HFF-Myc (cell line): ENCODE results near the gene CARD19.

Experiments
- DNase-seq: peaks from one replicate; pipeline ENCODE4 v3.0.0-alpha.2; 2011; ENCODE audit warnings: low read depth; ENCODE audit errors: extremely low read depth
- H3K4me3 ChIP-seq: replicated peaks from 2 replicates; pipeline ENCODE4 v1.5.1; 2011; ENCODE audit warnings: low read depth, mild to moderate bottlenecking, control low read depth, low read length
- CTCF ChIP-seq: IDR thresholded peaks from 2 replicates; pipeline ENCODE4 v1.5.1; 2012; ENCODE audit warnings: mild to moderate bottlenecking, low read depth, low read length, control low read depth; ENCODE audit errors: missing control alignments

The CARD19 gene

GRCh38 chr9:93147632-93148031 lies 51.6 kb downstream of the CARD19 start:
- DNase-seq = no peak
- H3K4me3 ChIP-seq = no peak overlapping the region
- TF ChIP-seq CTCF = no peak

DNA sequence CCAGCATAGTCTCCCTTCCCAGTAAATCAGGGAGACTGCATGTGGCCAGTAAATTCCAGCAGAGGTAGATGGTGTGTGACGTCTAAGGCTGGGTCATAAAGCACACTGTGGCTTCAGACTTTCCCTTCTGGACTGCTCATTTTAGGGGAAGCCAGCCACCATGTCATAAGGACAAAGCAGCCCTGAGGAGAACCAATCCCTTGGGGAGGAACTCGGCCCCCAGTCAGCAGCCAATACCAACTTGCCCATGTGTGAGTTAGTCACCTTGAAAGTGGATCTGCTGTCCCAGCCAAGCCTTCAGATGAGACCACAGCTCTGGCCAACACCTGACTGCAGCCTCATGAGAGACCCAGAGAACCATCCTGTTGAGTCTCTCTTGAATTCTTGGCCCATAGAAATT lies 52.7 kb downstream of the CARD19 start:
- no peak overlapping the region for H3K4me3 ChIP-seq
- no peak for TF ChIP-seq CTCF
- DNase-seq = no peak

DNA sequence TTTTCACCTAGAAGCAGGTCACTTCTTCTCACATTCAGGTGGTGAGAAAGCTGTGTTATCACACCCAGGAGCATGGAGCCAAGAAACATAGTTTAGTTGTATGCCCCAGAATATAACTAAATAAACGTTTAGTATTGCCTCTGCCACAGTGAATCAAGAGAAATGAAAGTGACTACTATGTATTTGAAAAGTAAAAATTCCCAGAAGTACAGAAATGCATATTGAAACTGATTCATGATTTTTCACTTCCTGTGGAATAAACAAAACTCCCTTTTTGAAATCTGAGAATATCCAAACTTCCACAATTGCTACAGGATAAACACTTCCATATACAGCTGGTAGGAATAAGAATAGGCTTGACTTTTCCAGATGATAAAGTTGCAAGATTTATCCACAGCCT lies 53.3 kb downstream of the CARD19 start:
- no peak for TF ChIP-seq CTCF
- no peak for DNase-seq
- H3K4me3 ChIP-seq = no peak overlapping the region

- H3K4me3 ChIP-seq = no peak overlapping the region
- no peak for DNase-seq
- TF ChIP-seq CTCF = no peak
These were observed 55.2 kb downstream of the CARD19 start for GRCh38 chr9:93151097-93151784.

DNA sequence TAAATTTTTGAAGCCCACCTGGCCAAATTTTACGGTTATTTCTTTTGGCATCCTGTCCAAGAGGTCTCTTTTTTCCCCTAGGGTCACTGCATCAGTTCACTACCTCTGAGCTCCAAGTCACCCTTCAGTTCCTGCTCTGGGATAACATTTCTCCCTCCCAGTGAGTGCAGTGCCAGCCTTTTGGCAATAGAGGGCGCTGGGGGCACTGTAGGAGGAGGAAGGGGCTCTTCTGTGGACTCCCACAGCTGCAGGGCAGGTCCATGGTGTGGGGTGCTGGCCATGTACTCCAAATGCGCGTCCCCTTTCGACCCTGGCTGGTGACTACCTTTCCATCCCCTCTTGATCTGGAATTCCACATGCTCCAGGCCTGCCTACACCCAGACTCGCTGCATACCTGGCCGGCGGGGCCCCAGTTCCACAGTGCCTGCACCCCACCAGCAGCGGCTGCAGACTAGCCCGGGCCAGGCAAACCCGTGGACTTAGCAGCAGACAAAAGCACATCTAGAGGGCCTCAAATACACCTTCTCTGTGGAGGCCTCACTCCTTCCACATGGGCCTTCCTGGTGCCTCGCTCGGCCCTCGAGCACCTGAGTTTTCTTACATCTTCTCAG lies 58.4 kb downstream of the CARD19 start:
- TF ChIP-seq CTCF = peak; percentile 80
- DNase-seq = no peak

DNA sequence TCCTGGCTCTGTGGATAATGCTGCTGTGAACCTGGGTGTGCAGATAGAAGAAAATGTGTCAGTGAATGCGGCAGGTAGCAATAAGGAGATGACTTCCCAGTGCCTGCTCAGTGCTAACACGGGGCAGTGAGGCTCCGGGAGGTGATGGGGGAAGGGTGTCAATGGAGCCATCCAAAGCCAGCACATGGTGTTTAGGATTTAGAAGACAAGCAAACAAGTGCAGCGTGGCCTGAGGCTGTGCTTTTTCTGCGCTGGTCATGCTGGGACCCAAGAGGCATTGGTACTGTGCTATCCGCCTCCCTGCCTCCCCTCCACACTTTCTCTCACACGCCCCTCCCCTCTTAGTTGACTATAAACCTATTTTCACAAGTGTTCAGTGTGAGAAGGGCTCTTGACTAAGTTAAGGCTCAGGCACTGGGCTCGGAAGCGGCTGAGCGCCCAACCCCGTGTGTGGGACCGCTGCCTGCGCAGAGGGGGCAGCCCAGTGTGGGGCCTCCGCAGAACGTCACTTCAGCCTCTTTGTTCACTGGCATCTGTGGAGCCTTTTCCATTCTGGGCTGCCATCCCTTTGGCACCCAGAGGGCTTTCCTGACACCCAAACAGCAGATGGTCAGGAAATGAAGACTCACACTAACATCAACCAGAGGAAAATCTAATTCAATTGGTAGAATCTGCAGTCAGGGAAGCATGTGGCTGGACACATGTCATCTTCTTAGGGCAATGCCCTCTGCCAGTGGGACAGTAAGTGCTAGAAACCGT lies 59.9 kb downstream of the CARD19 start:
- no peak for DNase-seq
- TF ChIP-seq CTCF = no peak
- no peak overlapping the region for H3K4me3 ChIP-seq

More for the DNA sequence above, 58.4 kb downstream of the CARD19 start:
- no peak overlapping the region for H3K4me3 ChIP-seq
